ENCODE measurements around the gene DLX6. TPM values are rescaled to one million over a fixed set of nuclear protein-coding genes. Genes with fewer than 3 reads are reported as not detected.

Gene DLX6
- total and polyA plus RNA-seq, 2 experiments from 2014 or later, result not detected

- no peak overlapping the region for H2AFZ ChIP-seq
- no peak overlapping the region for H3K4me3 ChIP-seq
- peaks cover 98% of the 10 kb centered on the region for H3K27me3 Mint-ChIP-seq (ENCODE audit: insufficient read depth, low read depth, poor library complexity)
- H3K36me3 Mint-ChIP-seq (ENCODE audit: low read depth), result no peaks in the 10 kb centered on the region; the same call in 2 of the 3 replicates
- no peak for ATAC-seq
- H3K4me2 ChIP-seq, result no peak overlapping the region
- no peak overlapping the region for H3K27ac ChIP-seq (ENCODE audit: low read depth)
- H3F3A ChIP-seq (replicated peaks; ENCODE audit: low read depth), result peaks cover 68% of the 10 kb centered on the region
- peaks cover 50% of the 10 kb centered on the region for H3K4me1 ChIP-seq (ENCODE audit: insufficient read depth)
- peaks cover 72% of the 10 kb centered on the region for H4K20me1 ChIP-seq (replicated peaks; ENCODE audit: insufficient read depth)
- peaks cover 22% of the 10 kb centered on the region for H3K4me1 Mint-ChIP-seq
- H3K4me3 Mint-ChIP-seq, result no peak overlapping the region
- peaks cover 4% of the 10 kb centered on the region; the same call in 2 of the 3 replicates for H3K9me3 Mint-ChIP-seq
- no peak overlapping the region for H3K27ac Mint-ChIP-seq
- H3K27me3 ChIP-seq (ENCODE audit: insufficient read depth), result peaks cover 99% of the 10 kb centered on the region
- TF ChIP-seq ZNF331 (CRISPR knock-in tag; IDR thresholded peaks at IDR 0.05; ENCODE audit: low read depth), result no peak
- TF ChIP-seq ETS1 (IDR thresholded peaks at IDR 0.05), result no peak
- no peak for TF ChIP-seq CREB1 (CRISPR knock-in tag; IDR thresholded peaks at IDR 0.05; ENCODE audit: low read depth)
- TF ChIP-seq EZH2 (IDR thresholded peaks at IDR 0.05; ENCODE audit: low read depth, unreplicated experiment), result peak; percentile 78
- peak; percentile 49 for TF ChIP-seq EZH2phosphoT487 (IDR thresholded peaks at IDR 0.05; ENCODE audit: unreplicated experiment)
- TF ChIP-seq POLR2AphosphoS5 (IDR thresholded peaks at IDR 0.05; ENCODE audit: low read depth), result no peak
- no peak for TF ChIP-seq REST (IDR thresholded peaks at IDR 0.05; ENCODE audit: unreplicated experiment)
- TF ChIP-seq ZNF114 (CRISPR knock-in tag; IDR thresholded peaks at IDR 0.05), result no peak
- TF ChIP-seq JUNB (IDR thresholded peaks at IDR 0.05; ENCODE audit: unreplicated experiment), result no peak
- no peak for TF ChIP-seq STAT1 (IDR thresholded peaks at IDR 0.05; ENCODE audit: unreplicated experiment)
- no peak for TF ChIP-seq NANOG (IDR thresholded peaks at IDR 0.05; ENCODE audit: borderline replicate concordance)
- no peaks in the 10 kb centered on the region for H3K79me2 ChIP-seq (replicated peaks; ENCODE audit: insufficient read depth)
- no peaks in the 10 kb centered on the region for H3K9me2 ChIP-seq (ENCODE audit: insufficient read depth)
- no peaks in the 10 kb centered on the region for H3K36me3 ChIP-seq (ENCODE audit: insufficient read depth)
- peak; percentile 36 for DNase-seq (ENCODE audit: low spot score)
Observed at GRCh38 chr7:97009753-97010732, 4.7 kb downstream of the DLX6 start.

Data from GM23338 (cell line).